WTC11 (cell line): ENCODE data around the gene TMC3. TPM values are rescaled to one million over a fixed set of nuclear protein-coding genes. Genes with fewer than 3 reads are reported as not detected.

ENCODE experiments used
- ATAC-seq: fragments of 200-7000 bp; cut with Tn5 transposase; 2 replicates; pipeline ENCODE4 v1.10.0; 2021; ENCODE audit warnings: mild to moderate bottlenecking, moderate library complexity
- CTCF ChIA-PET: fragments of 300-600 bp; sonication (Branson Sonifier 250); formaldehyde crosslinking; loops from one replicate; lab custom pipeline; 2021; ENCODE audit warnings: antibody characterized with exemption; lab: Charles Lee
- POLR2A ChIA-PET: fragments of 350-600 bp; sonication (Branson Sonifier 250); formaldehyde crosslinking; loops from one replicate; lab custom pipeline; 2021; ENCODE audit warnings: antibody characterized with exemption; lab: Charles Lee
- DNase-seq: peaks from one replicate; pipeline ENCODE4 v3.0.0; 2021; ENCODE audit warnings: low spot score
- H3K27ac Mint-ChIP-seq: 2 replicates; pipeline ENCODE4 v1.8.0; 2021; ENCODE audit warnings: mixed read lengths
- H3K27me3 Mint-ChIP-seq: 2 replicates; pipeline ENCODE4 v1.8.0; 2021; ENCODE audit warnings: low read depth, mild to moderate bottlenecking, moderate library complexity, mixed read lengths
- H3K36me3 Mint-ChIP-seq: 2 replicates; pipeline ENCODE4 v1.8.0; 2021; ENCODE audit warnings: mixed read lengths
- H3K4me1 Mint-ChIP-seq: 2 replicates; pipeline ENCODE4 v1.8.0; 2022; ENCODE audit warnings: mixed read lengths
- H3K4me3 Mint-ChIP-seq: 2 replicates; pipeline ENCODE4 v1.8.0; 2021; ENCODE audit warnings: mild to moderate bottlenecking, moderate library complexity, mixed read lengths
- H3K9me3 Mint-ChIP-seq: 2 replicates; pipeline ENCODE4 v1.8.0; 2021; ENCODE audit warnings: mixed read lengths
- ATF1 ChIP-seq: sonication (generic); formaldehyde crosslinking; IDR thresholded peaks from 2 replicates; pipeline ENCODE4 v1.8.1; 2023; ENCODE audit warnings: mild to moderate bottlenecking, moderate library complexity, missing genetic modification reagents
- CBFB ChIP-seq: sonication (generic); formaldehyde crosslinking; IDR thresholded peaks from 2 replicates; pipeline ENCODE4 v1.8.1; 2022; ENCODE audit warnings: mild to moderate bottlenecking, low read depth, missing genetic modification reagents
- ELF4 ChIP-seq: sonication (generic); formaldehyde crosslinking; IDR thresholded peaks from 2 replicates; pipeline ENCODE4 v1.8.1; 2022; ENCODE audit warnings: low read depth, mild to moderate bottlenecking, moderate library complexity, missing genetic modification reagents
- FOXJ3 ChIP-seq: sonication (generic); formaldehyde crosslinking; IDR thresholded peaks from 2 replicates; pipeline ENCODE4 v1.9.0; 2021; ENCODE audit warnings: missing genetic modification reagents, mild to moderate bottlenecking, borderline replicate concordance
- FOXP4 ChIP-seq: sonication (generic); formaldehyde crosslinking; IDR thresholded peaks from 2 replicates; pipeline ENCODE4 v1.8.0; 2022; ENCODE audit warnings: mild to moderate bottlenecking, missing genetic modification reagents
- HMGXB4 ChIP-seq: sonication (generic); formaldehyde crosslinking; IDR thresholded peaks from 2 replicates; pipeline ENCODE4 v1.8.1; 2023; ENCODE audit warnings: mild to moderate bottlenecking, moderate library complexity, missing genetic modification reagents
- JAZF1 ChIP-seq: fragments of 250-450 bp; sonication (Bioruptor Pico); IDR thresholded peaks from 2 replicates; pipeline ENCODE4 v1.9.0; 2021; ENCODE audit warnings: moderate library complexity, mild to moderate bottlenecking, inconsistent platforms
- MLX ChIP-seq: sonication (generic); formaldehyde crosslinking; IDR thresholded peaks from 2 replicates; pipeline ENCODE4 v1.8.1; 2023; ENCODE audit warnings: mild to moderate bottlenecking, missing genetic modification reagents, moderate library complexity
- NFATC4 ChIP-seq: fragments of 250-450 bp; sonication (Bioruptor Pico); IDR thresholded peaks from 2 replicates; pipeline ENCODE4 v1.9.0; 2021; ENCODE audit warnings: mild to moderate bottlenecking
- NFE2L1 ChIP-seq: sonication (generic); formaldehyde crosslinking; IDR thresholded peaks from 2 replicates; pipeline ENCODE4 v1.8.1; 2023; ENCODE audit warnings: missing genetic modification reagents
- NR2C2 ChIP-seq: sonication (generic); formaldehyde crosslinking; IDR thresholded peaks from 2 replicates; pipeline ENCODE4 v1.8.0; 2022; ENCODE audit warnings: mild to moderate bottlenecking, missing genetic modification reagents
- OVOL2 ChIP-seq: fragments of 250-450 bp; sonication (Bioruptor Pico); IDR thresholded peaks from 2 replicates; pipeline ENCODE4 v1.9.0; 2021; ENCODE audit warnings: mild to moderate bottlenecking, borderline replicate concordance
- PRRX2 ChIP-seq: fragments of 250-450 bp; sonication (Bioruptor Pico); IDR thresholded peaks from 2 replicates; pipeline ENCODE4 v1.8.0; 2021; ENCODE audit warnings: mild to moderate bottlenecking
- RORB ChIP-seq: fragments of 250-450 bp; sonication (Bioruptor Pico); IDR thresholded peaks from 2 replicates; pipeline ENCODE4 v1.9.0; 2021; ENCODE audit warnings: mild to moderate bottlenecking
- SOX15 ChIP-seq: fragments of 250-450 bp; sonication (Bioruptor Pico); IDR thresholded peaks from 2 replicates; pipeline ENCODE4 v1.9.0; 2021; ENCODE audit warnings: mild to moderate bottlenecking
- ZNF121 ChIP-seq: sonication (generic); formaldehyde crosslinking; IDR thresholded peaks from 2 replicates; pipeline ENCODE4 v1.8.0; 2023; ENCODE audit warnings: missing genetic modification reagents
- ZNF232 ChIP-seq: sonication (generic); formaldehyde crosslinking; IDR thresholded peaks from 2 replicates; pipeline ENCODE4 v1.8.0; 2022; ENCODE audit warnings: mild to moderate bottlenecking, missing genetic modification reagents
- total RNA-seq: library from RNA; stranded (reverse); gene quantifications from 3 replicates; pipeline ENCODE4 v1.2.3, GENCODE V29; 2021
- TF ChIP-seq, protein P1 (sequence below): sonication (generic); formaldehyde crosslinking; IDR thresholded peaks from 2 replicates; pipeline ENCODE4 v1.8.0; 2022; ENCODE audit warnings: mild to moderate bottlenecking, missing genetic modification reagents
- TF ChIP-seq, protein P2 (sequence below): sonication (generic); formaldehyde crosslinking; IDR thresholded peaks from 2 replicates; pipeline ENCODE4 v1.8.1; 2023; ENCODE audit warnings: mild to moderate bottlenecking, missing genetic modification reagents
- TF ChIP-seq, protein P3 (sequence below): sonication (generic); formaldehyde crosslinking; IDR thresholded peaks from 2 replicates; pipeline ENCODE4 v1.8.0; 2023; ENCODE audit warnings: missing genetic modification reagents
- TF ChIP-seq, protein P4 (sequence below): sonication (generic); formaldehyde crosslinking; IDR thresholded peaks from 2 replicates; pipeline ENCODE4 v1.8.0; 2022; ENCODE audit warnings: mild to moderate bottlenecking, missing genetic modification reagents
- TF ChIP-seq, protein P5 (sequence below): fragments of 250-450 bp; sonication (Bioruptor Pico); IDR thresholded peaks from 2 replicates; pipeline ENCODE4 v1.9.0; 2021; ENCODE audit warnings: mild to moderate bottlenecking, borderline replicate concordance

The TMC3 gene
- total RNA-seq, 1 experiment from 2014 or later: not detected

DNA sequence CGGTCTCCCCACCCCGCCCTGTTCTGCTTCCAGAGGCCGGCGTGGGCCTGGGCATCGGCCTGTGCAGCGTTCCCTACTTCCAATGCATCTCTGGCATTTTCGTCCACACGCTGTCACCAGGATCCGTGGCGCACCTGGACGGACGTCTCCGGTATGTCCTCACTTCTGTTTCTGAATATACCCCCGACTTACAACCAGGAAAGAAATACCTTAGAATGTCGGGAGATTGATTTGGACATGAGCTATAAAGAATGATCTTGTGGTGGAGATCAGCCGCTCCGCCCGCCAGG, 91.5 kb downstream of the TMC3 start:
- CTCF ChIA-PET: interaction anchor here (4.3 kb wide), 1 partner anchor 17 kb away, joined by 23 read pairs; no protein-coding TSS in a partner anchor
- TF ChIP-seq FOXJ3 (CRISPR knock-in tag): no peak
- no peak for TF ChIP-seq ATF1 (CRISPR knock-in tag)
- TF ChIP-seq PRRX2 (CRISPR knock-in tag): no peak
- TF ChIP-seq JAZF1 (CRISPR knock-in tag): no peak
- no peak for TF ChIP-seq ZNF232 (CRISPR knock-in tag)
- TF ChIP-seq OVOL2 (CRISPR knock-in tag): no peak
- TF ChIP-seq FOXP4 (CRISPR knock-in tag): no peak
- TF ChIP-seq RORB (CRISPR knock-in tag): no peak
- TF ChIP-seq NR2C2 (CRISPR knock-in tag): no peak
- TF ChIP-seq, protein P1, sequence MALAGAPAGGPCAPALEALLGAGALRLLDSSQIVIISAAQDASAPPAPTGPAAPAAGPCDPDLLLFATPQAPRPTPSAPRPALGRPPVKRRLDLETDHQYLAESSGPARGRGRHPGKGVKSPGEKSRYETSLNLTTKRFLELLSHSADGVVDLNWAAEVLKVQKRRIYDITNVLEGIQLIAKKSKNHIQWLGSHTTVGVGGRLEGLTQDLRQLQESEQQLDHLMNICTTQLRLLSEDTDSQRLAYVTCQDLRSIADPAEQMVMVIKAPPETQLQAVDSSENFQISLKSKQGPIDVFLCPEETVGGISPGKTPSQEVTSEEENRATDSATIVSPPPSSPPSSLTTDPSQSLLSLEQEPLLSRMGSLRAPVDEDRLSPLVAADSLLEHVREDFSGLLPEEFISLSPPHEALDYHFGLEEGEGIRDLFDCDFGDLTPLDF (CRISPR knock-in tag): no peak
- TF ChIP-seq CBFB (CRISPR knock-in tag): no peak
- TF ChIP-seq ZNF121 (CRISPR knock-in tag): no peak
- no peak for TF ChIP-seq NFATC4
- no peak for TF ChIP-seq NFE2L1 (CRISPR knock-in tag)
- TF ChIP-seq, protein P2, sequence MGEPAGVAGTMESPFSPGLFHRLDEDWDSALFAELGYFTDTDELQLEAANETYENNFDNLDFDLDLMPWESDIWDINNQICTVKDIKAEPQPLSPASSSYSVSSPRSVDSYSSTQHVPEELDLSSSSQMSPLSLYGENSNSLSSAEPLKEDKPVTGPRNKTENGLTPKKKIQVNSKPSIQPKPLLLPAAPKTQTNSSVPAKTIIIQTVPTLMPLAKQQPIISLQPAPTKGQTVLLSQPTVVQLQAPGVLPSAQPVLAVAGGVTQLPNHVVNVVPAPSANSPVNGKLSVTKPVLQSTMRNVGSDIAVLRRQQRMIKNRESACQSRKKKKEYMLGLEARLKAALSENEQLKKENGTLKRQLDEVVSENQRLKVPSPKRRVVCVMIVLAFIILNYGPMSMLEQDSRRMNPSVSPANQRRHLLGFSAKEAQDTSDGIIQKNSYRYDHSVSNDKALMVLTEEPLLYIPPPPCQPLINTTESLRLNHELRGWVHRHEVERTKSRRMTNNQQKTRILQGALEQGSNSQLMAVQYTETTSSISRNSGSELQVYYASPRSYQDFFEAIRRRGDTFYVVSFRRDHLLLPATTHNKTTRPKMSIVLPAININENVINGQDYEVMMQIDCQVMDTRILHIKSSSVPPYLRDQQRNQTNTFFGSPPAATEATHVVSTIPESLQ (CRISPR knock-in tag): no peak
- TF ChIP-seq, protein P3, sequence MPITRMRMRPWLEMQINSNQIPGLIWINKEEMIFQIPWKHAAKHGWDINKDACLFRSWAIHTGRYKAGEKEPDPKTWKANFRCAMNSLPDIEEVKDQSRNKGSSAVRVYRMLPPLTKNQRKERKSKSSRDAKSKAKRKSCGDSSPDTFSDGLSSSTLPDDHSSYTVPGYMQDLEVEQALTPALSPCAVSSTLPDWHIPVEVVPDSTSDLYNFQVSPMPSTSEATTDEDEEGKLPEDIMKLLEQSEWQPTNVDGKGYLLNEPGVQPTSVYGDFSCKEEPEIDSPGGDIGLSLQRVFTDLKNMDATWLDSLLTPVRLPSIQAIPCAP: no peak
- Mint-ChIP-seq H3K36me3 (peaks cover 8% of the 10 kb centered on the region), H3K27me3 (no peaks in the 10 kb centered on the region; the same call in 1 of the 2 replicates), H3K4me1 (no peaks in the 10 kb centered on the region), H3K27ac (no peak overlapping the region), H3K9me3 (peaks cover 16% of the 10 kb centered on the region), H3K4me3 (no peak overlapping the region)
- ATAC-seq (no peak), DNase-seq (no peak)
- POLR2A ChIA-PET: no interaction called here

GRCh38 chr15:81281766-81282605, 92.0 kb downstream of the TMC3 start:
- DNase-seq (no peak), ATAC-seq (no peak)
- Mint-ChIP-seq H3K4me1 (no peaks in the 10 kb centered on the region), H3K9me3 (peaks cover 21% of the 10 kb centered on the region), H3K4me3 (no peak overlapping the region), H3K27ac (no peak overlapping the region), H3K27me3 (peaks cover 1% of the 10 kb centered on the region), H3K36me3 (peaks cover 13% of the 10 kb centered on the region)
- CTCF ChIA-PET: interaction anchor here (1.3 to 4.3 kb wide), 2 partner anchors 16 to 119 kb away, joined by 4 to 23 read pairs; no protein-coding TSS in a partner anchor
- POLR2A ChIA-PET: interaction anchor here (0.6 kb wide), 1 partner anchor 786 kb away, joined by 3 read pairs; no protein-coding TSS in a partner anchor
- TF ChIP-seq, protein P4, sequence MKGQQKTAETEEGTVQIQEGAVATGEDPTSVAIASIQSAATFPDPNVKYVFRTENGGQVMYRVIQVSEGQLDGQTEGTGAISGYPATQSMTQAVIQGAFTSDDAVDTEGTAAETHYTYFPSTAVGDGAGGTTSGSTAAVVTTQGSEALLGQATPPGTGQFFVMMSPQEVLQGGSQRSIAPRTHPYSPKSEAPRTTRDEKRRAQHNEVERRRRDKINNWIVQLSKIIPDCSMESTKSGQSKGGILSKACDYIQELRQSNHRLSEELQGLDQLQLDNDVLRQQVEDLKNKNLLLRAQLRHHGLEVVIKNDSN (CRISPR knock-in tag): no peak
- no peak for TF ChIP-seq ELF4 (CRISPR knock-in tag)
- TF ChIP-seq, protein P5, sequence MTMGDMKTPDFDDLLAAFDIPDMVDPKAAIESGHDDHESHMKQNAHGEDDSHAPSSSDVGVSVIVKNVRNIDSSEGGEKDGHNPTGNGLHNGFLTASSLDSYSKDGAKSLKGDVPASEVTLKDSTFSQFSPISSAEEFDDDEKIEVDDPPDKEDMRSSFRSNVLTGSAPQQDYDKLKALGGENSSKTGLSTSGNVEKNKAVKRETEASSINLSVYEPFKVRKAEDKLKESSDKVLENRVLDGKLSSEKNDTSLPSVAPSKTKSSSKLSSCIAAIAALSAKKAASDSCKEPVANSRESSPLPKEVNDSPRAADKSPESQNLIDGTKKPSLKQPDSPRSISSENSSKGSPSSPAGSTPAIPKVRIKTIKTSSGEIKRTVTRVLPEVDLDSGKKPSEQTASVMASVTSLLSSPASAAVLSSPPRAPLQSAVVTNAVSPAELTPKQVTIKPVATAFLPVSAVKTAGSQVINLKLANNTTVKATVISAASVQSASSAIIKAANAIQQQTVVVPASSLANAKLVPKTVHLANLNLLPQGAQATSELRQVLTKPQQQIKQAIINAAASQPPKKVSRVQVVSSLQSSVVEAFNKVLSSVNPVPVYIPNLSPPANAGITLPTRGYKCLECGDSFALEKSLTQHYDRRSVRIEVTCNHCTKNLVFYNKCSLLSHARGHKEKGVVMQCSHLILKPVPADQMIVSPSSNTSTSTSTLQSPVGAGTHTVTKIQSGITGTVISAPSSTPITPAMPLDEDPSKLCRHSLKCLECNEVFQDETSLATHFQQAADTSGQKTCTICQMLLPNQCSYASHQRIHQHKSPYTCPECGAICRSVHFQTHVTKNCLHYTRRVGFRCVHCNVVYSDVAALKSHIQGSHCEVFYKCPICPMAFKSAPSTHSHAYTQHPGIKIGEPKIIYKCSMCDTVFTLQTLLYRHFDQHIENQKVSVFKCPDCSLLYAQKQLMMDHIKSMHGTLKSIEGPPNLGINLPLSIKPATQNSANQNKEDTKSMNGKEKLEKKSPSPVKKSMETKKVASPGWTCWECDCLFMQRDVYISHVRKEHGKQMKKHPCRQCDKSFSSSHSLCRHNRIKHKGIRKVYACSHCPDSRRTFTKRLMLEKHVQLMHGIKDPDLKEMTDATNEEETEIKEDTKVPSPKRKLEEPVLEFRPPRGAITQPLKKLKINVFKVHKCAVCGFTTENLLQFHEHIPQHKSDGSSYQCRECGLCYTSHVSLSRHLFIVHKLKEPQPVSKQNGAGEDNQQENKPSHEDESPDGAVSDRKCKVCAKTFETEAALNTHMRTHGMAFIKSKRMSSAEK (CRISPR knock-in tag): no peak
- TF ChIP-seq ATF1 (CRISPR knock-in tag): no peak
- TF ChIP-seq HMGXB4 (CRISPR knock-in tag): no peak
- TF ChIP-seq MLX (CRISPR knock-in tag): no peak
- TF ChIP-seq SOX15: no peak
